ENCODE results near the gene RAB3A.
A peak's percentile ranks its signal among the peaks of the same experiment; 100 is the strongest.

RAB3A gene, protein sequence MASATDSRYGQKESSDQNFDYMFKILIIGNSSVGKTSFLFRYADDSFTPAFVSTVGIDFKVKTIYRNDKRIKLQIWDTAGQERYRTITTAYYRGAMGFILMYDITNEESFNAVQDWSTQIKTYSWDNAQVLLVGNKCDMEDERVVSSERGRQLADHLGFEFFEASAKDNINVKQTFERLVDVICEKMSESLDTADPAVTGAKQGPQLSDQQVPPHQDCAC

DNA sequence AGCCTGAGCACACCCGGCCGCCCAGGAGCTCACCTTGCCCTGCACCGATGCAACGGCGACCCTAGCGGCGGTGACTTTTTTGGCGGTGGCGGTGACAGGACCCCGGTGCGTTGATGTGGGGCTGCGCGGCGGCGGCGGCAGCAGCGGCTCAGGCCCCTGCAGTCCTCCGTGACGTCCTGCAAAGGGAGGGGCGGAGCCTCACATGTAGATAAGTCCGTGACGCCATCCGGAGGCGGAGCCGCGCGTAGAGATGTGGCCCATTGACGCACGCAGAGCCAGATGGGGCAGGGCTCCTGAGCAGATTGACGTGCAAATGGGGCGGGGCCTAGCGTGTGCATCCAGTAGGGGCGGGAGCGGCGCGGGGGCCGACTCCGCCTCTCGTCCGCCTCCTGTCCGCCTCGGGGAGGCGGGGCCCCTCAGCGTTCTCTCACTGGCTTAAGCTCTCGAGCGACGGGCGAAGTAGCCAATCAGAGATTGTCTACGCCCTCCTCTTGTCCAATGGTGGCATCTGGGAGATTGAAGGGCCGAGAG, at the start of gene RAB3A:
Gene RAB3A, minus strand, starts transcription at position 180 of the 531 bp plus-strand sequence. CDS start 1,302 bp downstream, outside the sequence.
- H3K4me3 ChIP-seq (ENCODE audit: low read depth in 1 of 2, low read length in 2 of 2) = peak within 1 kb of the TSS; percentile 83 to 94
- H3K36me3 ChIP-seq (ENCODE audit: control insufficient read depth in 1 of 2, insufficient read depth in 2 of 2, low read length in 2 of 2) = peaks cover 0 to 8% of the 10 kb centered on the region in 2 donors
- no peaks in the 10 kb centered on the region for H3K9me3 ChIP-seq (ENCODE audit: control insufficient read depth in 1 of 2, low read length in 2 of 2)
- H3K27ac ChIP-seq (ENCODE audit: low read length) = peak within 1 kb of the TSS; percentile 97
- H3K27me3 ChIP-seq (ENCODE audit: low read depth, low read length) = no peaks in the 10 kb centered on the region
- peaks cover 7 to 21% of the 10 kb centered on the region in 2 donors for H3K4me1 ChIP-seq (ENCODE audit: control insufficient read depth in 1 of 2, insufficient read depth in 2 of 2, low read length in 2 of 2)

DNA sequence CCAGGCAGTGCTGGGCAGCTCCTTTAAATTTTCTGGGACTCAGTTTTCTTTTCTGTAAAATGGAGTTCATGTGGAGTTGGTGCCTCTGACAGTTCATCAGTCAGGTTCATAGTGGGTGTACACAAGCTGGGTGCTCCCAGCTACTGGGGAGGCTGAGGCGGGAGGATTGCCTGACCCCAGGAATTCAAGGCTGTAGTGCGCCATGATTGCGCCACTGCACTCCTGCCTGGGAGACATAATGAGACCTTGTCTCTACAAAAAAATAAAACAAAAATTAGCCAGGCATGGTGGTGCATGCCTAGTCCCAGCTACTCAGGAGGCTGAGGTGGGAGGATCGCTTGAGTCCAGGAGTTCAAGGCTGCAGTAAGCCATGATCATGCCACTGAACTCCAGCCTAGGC, 49.3 kb upstream of the RAB3A start:
- Histone ChIP-seq H3K4me1 (ENCODE audit: control insufficient read depth in 1 of 2, insufficient read depth in 2 of 2, low read length in 2 of 2) (peaks cover 0 to under 1% of the 10 kb centered on the region in 2 donors), H3K9me3 (ENCODE audit: control insufficient read depth in 1 of 2, low read length in 2 of 2) (peaks cover 0 to 3% of the 10 kb centered on the region in 2 donors), H3K27me3 (ENCODE audit: low read depth, low read length) (no peaks in the 10 kb centered on the region), H3K4me3 (ENCODE audit: low read depth in 1 of 2, low read length in 2 of 2) (no peak overlapping the region), H3K27ac (ENCODE audit: low read length) (no peak overlapping the region), H3K36me3 (ENCODE audit: control insufficient read depth in 1 of 2, insufficient read depth in 2 of 2, low read length in 2 of 2) (peaks cover 0 to 14% of the 10 kb centered on the region in 2 donors)

DNA sequence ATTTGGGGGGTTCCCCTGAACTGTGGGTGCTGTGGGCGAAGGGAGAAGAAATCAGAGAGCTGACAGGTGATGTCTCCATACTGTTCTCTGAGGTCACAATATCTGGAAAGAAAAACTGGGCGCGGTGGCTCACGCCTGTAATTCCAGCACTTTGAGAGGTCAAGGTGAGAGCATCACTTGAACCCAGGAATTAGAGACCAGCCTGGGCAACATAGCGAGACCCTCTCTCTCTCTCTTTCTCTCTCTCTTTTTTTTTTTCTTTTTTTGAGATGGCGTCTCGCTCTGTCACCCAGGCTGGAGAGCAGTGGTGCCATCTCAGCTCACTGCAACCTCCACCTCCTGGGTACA, 48.5 kb upstream of the RAB3A start:
- Histone ChIP-seq H3K36me3 (ENCODE audit: control insufficient read depth in 1 of 2, insufficient read depth in 2 of 2, low read length in 2 of 2) (peaks cover 0 to 7% of the 10 kb centered on the region in 2 donors), H3K4me1 (ENCODE audit: control insufficient read depth in 1 of 2, insufficient read depth in 2 of 2, low read length in 2 of 2) (peaks cover 0 to 3% of the 10 kb centered on the region in 2 donors), H3K27ac (ENCODE audit: low read length) (no peak overlapping the region), H3K4me3 (ENCODE audit: low read depth in 1 of 2, low read length in 2 of 2) (no peak overlapping the region), H3K27me3 (ENCODE audit: low read depth, low read length) (no peaks in the 10 kb centered on the region), H3K9me3 (ENCODE audit: control insufficient read depth in 1 of 2, low read length in 2 of 2) (peaks cover 0 to 3% of the 10 kb centered on the region in 2 donors)

DNA sequence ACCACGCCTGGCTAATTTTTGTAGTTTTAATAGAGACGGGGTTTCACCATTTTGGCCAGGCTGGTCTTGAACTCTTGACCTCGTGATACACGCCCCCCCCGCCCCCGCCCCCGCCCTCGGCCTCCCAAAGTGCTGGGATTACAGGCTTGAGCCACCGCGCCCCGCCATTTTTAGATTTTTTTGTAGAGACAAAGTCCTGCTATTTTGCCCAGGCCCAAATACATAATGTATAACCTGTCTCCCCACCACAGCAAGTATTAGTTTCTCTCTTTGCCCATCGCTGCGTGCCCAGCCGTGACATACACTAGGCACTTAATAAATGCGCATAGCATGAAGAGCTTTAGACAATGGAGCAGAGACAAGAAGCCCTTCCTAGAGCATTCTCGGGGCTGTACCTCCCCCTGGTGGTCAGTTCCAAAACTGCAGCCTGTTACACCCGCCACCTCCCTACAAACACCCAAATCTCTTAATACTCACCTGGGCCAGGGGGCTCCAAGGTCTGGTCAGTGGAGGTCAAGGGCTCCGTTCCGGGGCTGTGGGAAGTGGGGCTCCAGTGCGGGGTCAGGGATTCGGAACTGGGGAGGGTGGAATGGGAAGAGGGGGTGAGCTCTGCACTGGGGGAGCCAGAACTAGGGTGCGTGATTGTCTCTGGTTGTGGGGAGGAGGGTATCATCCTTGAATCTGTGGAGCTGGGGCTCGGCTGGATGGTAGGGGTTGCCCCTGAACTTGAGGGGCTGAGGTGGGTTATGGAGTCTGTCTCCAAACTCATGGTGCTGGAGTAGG, 47.9 kb upstream of the RAB3A start:
- Histone ChIP-seq H3K27ac (ENCODE audit: low read length) (no peak overlapping the region), H3K4me3 (ENCODE audit: low read depth in 1 of 2, low read length in 2 of 2) (no peak overlapping the region), H3K9me3 (ENCODE audit: control insufficient read depth in 1 of 2, low read length in 2 of 2) (peaks cover 0 to 3% of the 10 kb centered on the region in 2 donors), H3K4me1 (ENCODE audit: control insufficient read depth in 1 of 2, insufficient read depth in 2 of 2, low read length in 2 of 2) (peaks cover 0 to 3% of the 10 kb centered on the region in 2 donors), H3K36me3 (ENCODE audit: control insufficient read depth in 1 of 2, insufficient read depth in 2 of 2, low read length in 2 of 2) (peaks cover 0 to 2% of the 10 kb centered on the region in 2 donors), H3K27me3 (ENCODE audit: low read depth, low read length) (no peaks in the 10 kb centered on the region)

DNA sequence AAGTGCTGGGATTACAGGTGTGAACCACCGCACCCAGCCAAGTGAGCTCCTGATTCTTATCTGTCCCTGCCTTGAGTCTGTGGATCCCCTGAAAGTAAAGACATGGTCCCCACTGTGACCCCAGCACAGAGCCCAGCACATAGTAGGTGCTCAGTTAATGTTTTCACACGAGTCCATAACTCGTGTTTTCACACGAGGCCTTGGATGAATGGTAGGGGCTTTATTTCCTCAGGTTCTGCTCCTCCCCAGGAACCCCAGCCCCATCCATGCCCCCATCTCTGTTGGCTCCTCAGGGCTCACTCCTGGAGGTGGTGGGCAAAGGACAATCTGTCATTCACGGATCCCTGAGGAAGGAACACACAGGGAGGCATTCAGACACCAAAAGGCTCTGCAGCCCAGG, 46.0 kb upstream of the RAB3A start:
- Histone ChIP-seq H3K27me3 (ENCODE audit: low read depth, low read length) (no peaks in the 10 kb centered on the region), H3K36me3 (ENCODE audit: control insufficient read depth in 1 of 2, insufficient read depth in 2 of 2, low read length in 2 of 2) (no peaks in the 10 kb centered on the region), H3K4me1 (ENCODE audit: control insufficient read depth in 1 of 2, insufficient read depth in 2 of 2, low read length in 2 of 2) (peaks cover 0 to 3% of the 10 kb centered on the region in 2 donors), H3K9me3 (ENCODE audit: control insufficient read depth in 1 of 2, low read length in 2 of 2) (peaks cover 0 to 3% of the 10 kb centered on the region in 2 donors), H3K27ac (ENCODE audit: low read length) (no peak overlapping the region), H3K4me3 (ENCODE audit: low read depth in 1 of 2, low read length in 2 of 2) (no peak overlapping the region)

DNA sequence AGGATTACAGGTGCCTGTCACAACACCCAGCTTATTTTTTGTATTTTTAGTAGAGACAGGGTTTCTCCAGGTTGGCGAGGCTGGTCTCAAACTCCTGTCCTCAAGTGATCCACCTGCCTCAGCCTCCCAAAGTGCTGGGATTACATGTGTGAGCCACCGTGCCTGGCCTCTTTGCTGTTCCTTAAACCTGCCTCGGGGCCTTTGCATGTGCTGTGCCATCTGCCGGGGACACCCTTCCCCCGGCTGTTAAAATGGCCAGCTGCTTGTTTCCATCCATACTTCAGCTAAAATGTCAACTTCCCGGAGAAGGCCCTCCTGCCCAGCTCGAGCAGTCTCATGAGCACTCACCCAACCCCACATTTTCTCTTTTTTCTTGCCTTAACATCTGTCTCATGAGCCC, 41.5 kb upstream of the RAB3A start:
- Histone ChIP-seq H3K36me3 (ENCODE audit: control insufficient read depth in 1 of 2, insufficient read depth in 2 of 2, low read length in 2 of 2) (no peaks in the 10 kb centered on the region), H3K9me3 (ENCODE audit: control insufficient read depth in 1 of 2, low read length in 2 of 2) (peaks cover 0 to 3% of the 10 kb centered on the region in 2 donors), H3K27ac (ENCODE audit: low read length) (no peak overlapping the region), H3K4me3 (ENCODE audit: low read depth in 1 of 2, low read length in 2 of 2) (no peak overlapping the region), H3K27me3 (ENCODE audit: low read depth, low read length) (no peaks in the 10 kb centered on the region), H3K4me1 (ENCODE audit: control insufficient read depth in 1 of 2, insufficient read depth in 2 of 2, low read length in 2 of 2) (peaks cover 0 to 3% of the 10 kb centered on the region in 2 donors)

DNA sequence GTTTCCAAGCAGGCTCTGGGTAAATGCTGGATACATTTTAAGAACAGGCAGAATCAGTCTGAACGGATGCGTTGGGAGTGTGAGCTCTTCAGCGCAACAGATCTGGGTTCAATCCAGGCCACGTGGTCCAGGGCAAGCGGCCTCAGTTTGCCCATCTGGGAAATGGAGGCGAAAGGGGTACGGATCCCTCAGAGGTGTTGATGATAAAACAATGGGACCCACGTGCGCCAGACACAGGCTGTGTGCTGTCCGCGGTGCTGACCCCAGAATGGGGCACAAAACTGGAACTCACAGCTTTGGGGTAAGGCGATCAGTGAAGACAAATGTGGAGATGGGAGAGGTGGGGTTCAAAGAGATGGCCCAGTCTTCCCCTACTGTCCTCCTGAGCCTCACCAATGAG, 35.5 kb upstream of the RAB3A start:
- Histone ChIP-seq H3K36me3 (ENCODE audit: control insufficient read depth in 1 of 2, insufficient read depth in 2 of 2, low read length in 2 of 2) (no peaks in the 10 kb centered on the region), H3K27me3 (ENCODE audit: low read depth, low read length) (no peaks in the 10 kb centered on the region), H3K9me3 (ENCODE audit: control insufficient read depth in 1 of 2, low read length in 2 of 2) (no peaks in the 10 kb centered on the region), H3K4me3 (ENCODE audit: low read depth in 1 of 2, low read length in 2 of 2) (no peak overlapping the region), H3K27ac (ENCODE audit: low read length) (no peak overlapping the region), H3K4me1 (ENCODE audit: control insufficient read depth in 1 of 2, insufficient read depth in 2 of 2, low read length in 2 of 2) (no peaks in the 10 kb centered on the region)

DNA sequence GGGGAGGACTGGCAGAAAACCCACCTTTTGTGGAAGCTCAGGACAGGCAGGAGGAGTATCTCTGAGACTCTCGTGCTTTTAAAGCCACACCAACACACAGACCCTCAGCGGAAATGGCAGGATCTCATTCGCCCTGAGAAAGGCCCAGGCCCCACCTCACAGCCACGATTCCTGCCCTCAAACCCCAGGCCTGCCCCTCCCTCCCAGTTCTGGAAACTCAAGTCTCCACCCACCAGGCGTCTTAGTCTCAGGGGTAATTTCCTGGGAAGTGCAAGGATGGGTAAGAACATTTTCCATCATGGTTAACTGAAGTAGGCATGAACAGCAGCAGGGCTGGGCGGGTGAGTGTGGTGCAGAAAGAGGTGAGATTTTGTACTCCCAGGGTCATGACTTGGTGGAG, 30.4 kb upstream of the RAB3A start:
- Histone ChIP-seq H3K27ac (ENCODE audit: low read length) (no peak overlapping the region), H3K27me3 (ENCODE audit: low read depth, low read length) (no peaks in the 10 kb centered on the region), H3K9me3 (ENCODE audit: control insufficient read depth in 1 of 2, low read length in 2 of 2) (peaks cover 8 to 10% of the 10 kb centered on the region in 2 donors), H3K4me3 (ENCODE audit: low read depth in 1 of 2, low read length in 2 of 2) (no peak overlapping the region), H3K36me3 (ENCODE audit: control insufficient read depth in 1 of 2, insufficient read depth in 2 of 2, low read length in 2 of 2) (no peaks in the 10 kb centered on the region), H3K4me1 (ENCODE audit: control insufficient read depth in 1 of 2, insufficient read depth in 2 of 2, low read length in 2 of 2) (no peaks in the 10 kb centered on the region)

DNA sequence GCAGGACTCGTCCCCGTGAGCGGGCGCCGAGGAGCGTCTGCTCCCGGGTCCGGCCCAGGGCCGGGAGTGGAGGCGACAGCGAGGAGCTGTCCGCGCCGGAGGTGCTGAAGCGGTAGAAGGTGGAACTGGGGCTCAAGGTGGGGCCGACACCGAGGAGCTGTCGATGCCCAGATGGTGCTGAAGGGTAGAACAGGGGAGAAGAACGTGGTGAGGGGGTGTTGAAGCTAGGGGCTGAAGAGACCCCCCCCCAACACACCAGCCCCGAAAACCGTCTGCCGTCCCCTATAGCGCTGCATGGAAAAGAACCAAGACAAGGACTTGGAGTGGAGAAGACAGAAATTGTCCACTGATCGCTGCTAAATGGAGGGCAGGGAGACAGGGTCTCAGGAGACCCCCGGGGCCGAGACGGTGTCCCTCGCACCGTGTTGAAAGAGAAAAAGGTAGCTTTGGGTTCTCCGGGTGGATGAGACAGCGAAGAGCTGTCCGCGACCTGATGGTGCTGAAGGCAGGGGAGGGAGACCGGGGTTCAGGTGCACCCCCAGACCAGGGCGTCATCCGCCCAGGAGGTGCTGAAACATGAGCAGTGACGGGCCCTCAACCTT, 29.5 kb upstream of the RAB3A start:
- Histone ChIP-seq H3K27ac (ENCODE audit: low read length) (no peak overlapping the region), H3K9me3 (ENCODE audit: control insufficient read depth in 1 of 2, low read length in 2 of 2) (peaks cover 8 to 10% of the 10 kb centered on the region in 2 donors), H3K36me3 (ENCODE audit: control insufficient read depth in 1 of 2, insufficient read depth in 2 of 2, low read length in 2 of 2) (no peaks in the 10 kb centered on the region), H3K27me3 (ENCODE audit: low read depth, low read length) (no peaks in the 10 kb centered on the region), H3K4me3 (ENCODE audit: low read depth in 1 of 2, low read length in 2 of 2) (no peak overlapping the region), H3K4me1 (ENCODE audit: control insufficient read depth in 1 of 2, insufficient read depth in 2 of 2, low read length in 2 of 2) (no peaks in the 10 kb centered on the region)

DNA sequence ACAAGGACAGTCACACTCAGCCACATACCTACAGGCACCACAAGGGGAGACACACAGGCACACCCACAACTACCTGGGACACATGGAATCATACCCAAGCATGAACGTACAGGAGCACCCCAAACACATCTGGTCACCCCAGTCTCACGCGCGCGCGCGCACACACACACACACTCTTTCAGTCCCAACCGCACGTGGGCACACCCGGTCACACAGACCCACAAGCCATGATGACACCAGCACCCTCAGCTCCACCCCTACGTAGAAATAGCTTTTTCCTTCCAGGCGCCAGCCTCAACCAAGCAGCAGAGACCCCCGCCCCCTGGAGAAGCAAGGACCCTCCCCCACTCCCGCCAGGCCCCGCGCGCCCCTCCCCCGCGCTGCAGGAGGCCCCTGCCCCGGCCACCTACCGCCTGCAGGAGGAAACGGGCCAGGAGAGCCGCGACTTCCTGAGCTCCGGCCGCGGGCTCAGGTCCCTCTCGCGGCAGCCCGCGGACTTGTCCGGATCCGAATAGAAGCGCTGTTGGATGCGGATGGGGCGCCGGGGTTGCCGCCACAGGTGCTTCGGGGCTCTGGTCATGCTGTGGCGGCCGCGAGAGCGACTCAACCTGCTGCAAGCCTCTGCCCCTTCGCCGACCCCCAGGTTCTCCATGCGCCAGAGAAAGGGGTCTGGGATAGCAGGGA, 28.8 kb upstream of the RAB3A start:
- H3K4me1 ChIP-seq (ENCODE audit: control insufficient read depth in 1 of 2, insufficient read depth in 2 of 2, low read length in 2 of 2) = no peaks in the 10 kb centered on the region
- H3K36me3 ChIP-seq (ENCODE audit: control insufficient read depth in 1 of 2, insufficient read depth in 2 of 2, low read length in 2 of 2) = no peaks in the 10 kb centered on the region
- H3K27ac ChIP-seq (ENCODE audit: low read length) = no peak overlapping the region
- H3K27me3 ChIP-seq (ENCODE audit: low read depth, low read length) = peaks cover 5% of the 10 kb centered on the region
- peaks cover 8 to 10% of the 10 kb centered on the region in 2 donors for H3K9me3 ChIP-seq (ENCODE audit: control insufficient read depth in 1 of 2, low read length in 2 of 2)
- no peak overlapping the region for H3K4me3 ChIP-seq (ENCODE audit: low read depth in 1 of 2, low read length in 2 of 2)

DNA sequence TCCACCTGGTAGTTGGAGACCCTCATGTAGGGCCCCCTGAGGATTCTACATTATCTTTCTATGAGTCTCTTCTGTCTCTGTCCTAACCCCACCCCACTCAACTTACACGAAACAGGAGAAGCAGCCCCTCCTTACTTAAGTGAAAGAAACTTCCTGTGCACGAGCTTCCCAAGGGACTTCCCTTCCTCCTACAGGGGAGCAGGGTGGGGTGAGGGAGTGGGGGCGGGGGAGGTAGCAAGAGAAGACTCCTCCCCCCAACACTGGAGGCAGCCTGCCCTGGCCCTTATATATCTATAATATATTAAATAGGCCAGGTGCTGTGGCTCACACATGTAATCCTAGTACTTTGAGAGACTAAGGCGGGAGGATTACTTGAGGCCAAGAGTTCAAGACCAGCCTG, 27.9 kb upstream of the RAB3A start:
- Histone ChIP-seq H3K36me3 (ENCODE audit: control insufficient read depth in 1 of 2, insufficient read depth in 2 of 2, low read length in 2 of 2) (no peaks in the 10 kb centered on the region), H3K4me1 (ENCODE audit: control insufficient read depth in 1 of 2, insufficient read depth in 2 of 2, low read length in 2 of 2) (peaks cover 0 to 9% of the 10 kb centered on the region in 2 donors), H3K9me3 (ENCODE audit: control insufficient read depth in 1 of 2, low read length in 2 of 2) (peaks cover 8 to 10% of the 10 kb centered on the region in 2 donors), H3K4me3 (ENCODE audit: low read depth in 1 of 2, low read length in 2 of 2) (no peak overlapping the region), H3K27me3 (ENCODE audit: low read depth, low read length) (peaks cover 7% of the 10 kb centered on the region), H3K27ac (ENCODE audit: low read length) (no peak overlapping the region)
